ENCODE data around the gene MAP6. TPM values are rescaled to one million over a fixed set of nuclear protein-coding genes. Genes with fewer than 3 reads are reported as not detected.

Gene MAP6
- polyA plus RNA-seq, 1 donor (not counting 4 experiments of a cell fraction or from before 2014, with no cell fraction given), result 1.7 TPM

GRCh38 chr11:75554258-75555022 lies 114.4 kb downstream of the MAP6 start:
- DNase-seq (ENCODE audit: low read depth, low spot score) (no peak), FAIRE-seq (no peak)
- H3K4me1 ChIP-seq (ENCODE audit: control insufficient read depth, extremely low read depth, insufficient read depth, low read length), result peaks cover 25% of the 10 kb centered on the region

GRCh38 chr11:75553889-75554257 lies 115.0 kb downstream of the MAP6 start:
- no peak for TF ChIP-seq EZH2 (IDR thresholded peaks at IDR 0.05; ENCODE audit: low read length)
- no peak for TF ChIP-seq CTCF (optimal IDR thresholded peaks at IDR 0.05 in 1 of 3, IDR thresholded peaks at IDR 0.05 in 1 of 3, conservative IDR thresholded peaks at IDR 0.05 in 1 of 3; ENCODE audit: extremely low read depth in 1 of 3, insufficient read depth in 2 of 3, low read length in 3 of 3)
- no peak overlapping the region for H3K27ac ChIP-seq (ENCODE audit: control insufficient read depth, insufficient read depth, low read length)
- no peak for FAIRE-seq

More at GRCh38 chr11:75554258-75555022, 114.4 kb downstream of the MAP6 start:
- dilution Hi-C loops (cut with MboI; ENCODE audit: extremely low pct_ligation_motif_present, low sequenced_read_pairs), result no loop called here
- H2AFZ ChIP-seq (ENCODE audit: control insufficient read depth, low read length), result no peak overlapping the region
- no peak overlapping the region for H3K4me2 ChIP-seq (ENCODE audit: control insufficient read depth, extremely low read depth, insufficient read depth, low read depth, low read length)
- no peaks in the 10 kb centered on the region for H3K9me3 ChIP-seq (ENCODE audit: control insufficient read depth, low read depth, low read length)
- H4K20me1 ChIP-seq (ENCODE audit: control insufficient read depth, extremely low read depth, insufficient read depth, low read length), result no peaks in the 10 kb centered on the region
- H3K9ac ChIP-seq (ENCODE audit: control insufficient read depth, extremely low read depth, insufficient read depth, low read length), result no peak overlapping the region
- H3K79me2 ChIP-seq (ENCODE audit: control insufficient read depth, insufficient read depth, low read length), result no peaks in the 10 kb centered on the region
- H3K9me1 ChIP-seq (ENCODE audit: control insufficient read depth, extremely low read depth, insufficient read depth, low read length), result no peaks in the 10 kb centered on the region
- no peak overlapping the region for H3K4me3 ChIP-seq (ENCODE audit: control insufficient read depth in 2 of 3, extremely low read depth in 1 of 3, insufficient read depth in 2 of 3, low read depth in 1 of 3, low read length in 3 of 3)
- no peaks in the 10 kb centered on the region for H3K36me3 ChIP-seq (ENCODE audit: control insufficient read depth in 2 of 2, extremely low read depth in 1 of 2, insufficient read depth in 2 of 2, low read length in 2 of 2)
- no peak overlapping the region for H3K27ac ChIP-seq (ENCODE audit: control insufficient read depth, insufficient read depth, low read length)
- H3K27me3 ChIP-seq (ENCODE audit: control insufficient read depth, extremely low read depth, insufficient read depth, low read length), result no peaks in the 10 kb centered on the region
- no peak for TF ChIP-seq CTCF (optimal IDR thresholded peaks at IDR 0.05 in 1 of 3, IDR thresholded peaks at IDR 0.05 in 1 of 3, conservative IDR thresholded peaks at IDR 0.05 in 1 of 3; ENCODE audit: extremely low read depth in 1 of 3, insufficient read depth in 2 of 3, low read length in 3 of 3)
- no peak for TF ChIP-seq EZH2 (IDR thresholded peaks at IDR 0.05; ENCODE audit: low read length)

More at GRCh38 chr11:75553889-75554257, 115.0 kb downstream of the MAP6 start:
- Histone ChIP-seq H3K9me1 (ENCODE audit: control insufficient read depth, extremely low read depth, insufficient read depth, low read length) (no peaks in the 10 kb centered on the region), H3K4me3 (ENCODE audit: control insufficient read depth in 2 of 3, extremely low read depth in 1 of 3, insufficient read depth in 2 of 3, low read depth in 1 of 3, low read length in 3 of 3) (no peak overlapping the region), H3K9me3 (ENCODE audit: control insufficient read depth, low read depth, low read length) (no peaks in the 10 kb centered on the region), H3K27me3 (ENCODE audit: control insufficient read depth, extremely low read depth, insufficient read depth, low read length) (no peaks in the 10 kb centered on the region), H3K4me1 (ENCODE audit: control insufficient read depth, extremely low read depth, insufficient read depth, low read length) (peaks cover 19% of the 10 kb centered on the region), H2AFZ (ENCODE audit: control insufficient read depth, low read length) (no peak overlapping the region), H3K36me3 (ENCODE audit: control insufficient read depth in 2 of 2, extremely low read depth in 1 of 2, insufficient read depth in 2 of 2, low read length in 2 of 2) (no peaks in the 10 kb centered on the region), H3K79me2 (ENCODE audit: control insufficient read depth, insufficient read depth, low read length) (no peaks in the 10 kb centered on the region), H3K9ac (ENCODE audit: control insufficient read depth, extremely low read depth, insufficient read depth, low read length) (no peak overlapping the region), H3K4me2 (ENCODE audit: control insufficient read depth, extremely low read depth, insufficient read depth, low read depth, low read length) (no peak overlapping the region), H4K20me1 (ENCODE audit: control insufficient read depth, extremely low read depth, insufficient read depth, low read length) (no peaks in the 10 kb centered on the region)
- dilution Hi-C loops (cut with MboI; ENCODE audit: extremely low pct_ligation_motif_present, low sequenced_read_pairs), result no loop called here
- DNase-seq (ENCODE audit: low read depth, low spot score), result no peak

All from keratinocyte (primary cell).